Subcutaneous abdominal adipose tissue (tissue), 5 donors: ENCODE data around the gene CAPN15.

Experiments
- H3K27ac ChIP-seq: one replicate; pipeline ENCODE4 v1.7.0; 2013; ENCODE audit warnings: low read depth, mild to moderate bottlenecking, inconsistent platforms, low read length, moderate library complexity
- H3K27me3 ChIP-seq, 5 donors: one replicate each; pipeline ENCODE4 v1.7.0; 2013; ENCODE audit warnings: low read length in 5 of 5, inconsistent platforms in 1 of 5; ENCODE audit not compliant: control insufficient read depth in 5 of 5, insufficient read depth in 4 of 5
- H3K36me3 ChIP-seq, 5 donors: one replicate each; pipeline ENCODE4 v1.7.0; 2013; ENCODE audit warnings: low read length in 5 of 5; ENCODE audit not compliant: control insufficient read depth in 5 of 5, insufficient read depth in 5 of 5
- H3K4me1 ChIP-seq, 5 donors: one replicate each; pipeline ENCODE4 v1.7.0; 2013; ENCODE audit warnings: low read length in 5 of 5, mild to moderate bottlenecking in 3 of 5, moderate library complexity in 1 of 5; ENCODE audit not compliant: control insufficient read depth in 5 of 5, insufficient read depth in 5 of 5
- H3K4me3 ChIP-seq, 5 donors: one replicate each; pipeline ENCODE4 v1.7.0; 2013; ENCODE audit warnings: low read length in 5 of 5, low read depth in 1 of 5
- H3K9ac ChIP-seq, 5 donors: one replicate each; pipeline ENCODE4 v1.7.0; 2013; ENCODE audit warnings: low read length in 5 of 5, mild to moderate bottlenecking in 4 of 5, moderate library complexity in 3 of 5
- H3K9me3 ChIP-seq, 5 donors: one replicate each; pipeline ENCODE4 v1.7.0; 2013; ENCODE audit warnings: low read length in 5 of 5; ENCODE audit not compliant: control insufficient read depth in 5 of 5
- donor health status: healthy.
- donor health status: healthy.
- donor health status: healthy.
- donor health status: healthy.
- donor health status: healthy.

CAPN15 gene

DNA sequence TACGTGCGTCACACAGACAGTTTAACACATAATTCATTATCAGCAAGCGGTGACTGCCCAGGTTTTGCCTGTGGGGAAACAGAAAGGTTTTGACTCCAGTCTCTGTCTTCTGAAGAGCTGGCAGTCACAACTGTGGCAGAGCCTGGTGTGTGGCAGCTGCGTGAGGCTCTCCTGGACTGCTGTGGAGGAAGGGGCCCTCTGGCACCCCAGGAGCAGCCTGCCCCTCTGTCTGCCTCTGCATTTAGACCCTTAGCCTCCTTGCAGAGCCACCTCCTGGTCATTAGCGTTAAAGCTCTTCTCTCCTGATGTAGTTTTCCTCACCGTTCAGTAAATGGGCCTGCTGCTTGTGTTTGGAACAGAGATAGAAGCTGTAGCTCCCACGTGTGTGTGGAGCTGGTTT lies 73.3 kb downstream of the CAPN15 start:
- Histone ChIP-seq H3K27me3 (no peaks in the 10 kb centered on the region), H3K4me1 (no peaks in the 10 kb centered on the region), H3K9me3 (peaks cover 0 to 6% (median 0%) of the 10 kb centered on the region in 5 donors), H3K9ac (no peak overlapping the region), H3K27ac (no peak overlapping the region), H3K4me3 (no peak overlapping the region), H3K36me3 (peaks cover 0 to 24% (median 12%) of the 10 kb centered on the region in 5 donors)

DNA sequence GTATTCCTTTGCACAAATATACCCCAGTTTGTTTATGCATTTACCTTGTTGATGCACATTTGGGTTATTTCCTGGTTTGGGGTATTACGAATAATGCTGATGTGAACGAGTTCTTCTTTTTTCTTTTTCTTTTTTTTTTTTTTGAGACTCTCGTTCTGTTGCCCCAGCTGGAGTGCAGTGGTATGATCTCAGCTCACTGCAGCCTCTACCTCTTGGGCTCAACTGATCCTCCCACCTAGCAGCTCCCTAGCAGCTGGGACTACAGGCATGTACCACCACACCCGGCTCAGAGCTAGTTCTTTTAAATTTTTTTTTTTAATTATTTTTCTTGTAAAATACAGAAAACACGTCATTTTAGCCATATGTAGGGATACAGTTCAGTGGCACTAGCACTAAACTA lies 76.4 kb downstream of the CAPN15 start:
- Histone ChIP-seq H3K27me3 (no peaks in the 10 kb centered on the region), H3K4me3 (no peak overlapping the region), H3K9me3 (peaks cover 0 to 6% (median 0%) of the 10 kb centered on the region in 5 donors), H3K4me1 (no peaks in the 10 kb centered on the region), H3K36me3 (peaks cover 0 to 12% (median 5%) of the 10 kb centered on the region in 5 donors), H3K27ac (no peak overlapping the region), H3K9ac (no peak overlapping the region)
